AG10803 (cell line): Measurements from ENCODE around the gene SH3TC1.

Source experiments
- DNase-seq: peaks from one replicate; pipeline ENCODE4 v3.0.0; 2010; ENCODE audit warnings: low read depth
- H3K4me3 ChIP-seq: 2 replicates; pipeline ENCODE4 v1.5.1; 2011; ENCODE audit warnings: mild to moderate bottlenecking, low read length, control low read depth
- CTCF ChIP-seq: conservative IDR thresholded peaks from 2 replicates; pipeline ENCODE4 v1.5.1; 2011; ENCODE audit warnings: mild to moderate bottlenecking, low read length, control low read depth, inconsistent platforms

Gene SH3TC1

GRCh38 chr4:8158710-8159536 is 40.2 kb upstream of the SH3TC1 start, which contains the start of gene ABLIM2:
Gene ABLIM2, minus strand, starts transcription at chr4:8158813. Its CDS starts 124 bp downstream, at chr4:8158689.
- peak within 1 kb of the TSS; percentile 93 for H3K4me3 ChIP-seq
- no peak for TF ChIP-seq CTCF
- DNase-seq, result peak; percentile 97

- H3K4me3 ChIP-seq, result peak overlapping the region; percentile 93
- no peak for TF ChIP-seq CTCF
- DNase-seq, result no peak
These were observed 39.4 kb upstream of the SH3TC1 start for GRCh38 chr4:8159537-8160232.

DNA sequence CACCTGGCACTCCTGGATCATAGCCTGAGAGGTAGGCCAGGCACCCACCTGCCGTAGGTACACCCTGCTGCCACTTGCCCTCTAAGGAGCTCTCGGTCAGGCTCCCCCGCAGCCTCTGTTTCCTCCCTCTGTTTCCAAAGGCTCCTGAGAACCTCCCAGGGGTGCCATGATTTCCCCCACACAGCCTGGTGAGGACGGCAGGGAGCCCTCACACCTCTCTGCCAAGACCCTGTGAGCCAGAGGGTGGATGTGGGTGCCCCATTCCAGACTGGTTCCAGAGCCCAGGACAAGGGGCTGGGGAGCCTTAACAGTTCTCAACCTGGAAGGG is 38.9 kb upstream of the SH3TC1 start:
- no peak for TF ChIP-seq CTCF
- no peak overlapping the region for H3K4me3 ChIP-seq
- DNase-seq, result no peak

GRCh38 chr4:8160572-8160971 is 38.5 kb upstream of the SH3TC1 start:
- DNase-seq, result no peak
- no peak for TF ChIP-seq CTCF
- H3K4me3 ChIP-seq, result no peak overlapping the region

GRCh38 chr4:8162625-8163024 is 36.5 kb upstream of the SH3TC1 start:
- DNase-seq, result no peak
- H3K4me3 ChIP-seq, result no peak overlapping the region
- TF ChIP-seq CTCF, result no peak

DNA sequence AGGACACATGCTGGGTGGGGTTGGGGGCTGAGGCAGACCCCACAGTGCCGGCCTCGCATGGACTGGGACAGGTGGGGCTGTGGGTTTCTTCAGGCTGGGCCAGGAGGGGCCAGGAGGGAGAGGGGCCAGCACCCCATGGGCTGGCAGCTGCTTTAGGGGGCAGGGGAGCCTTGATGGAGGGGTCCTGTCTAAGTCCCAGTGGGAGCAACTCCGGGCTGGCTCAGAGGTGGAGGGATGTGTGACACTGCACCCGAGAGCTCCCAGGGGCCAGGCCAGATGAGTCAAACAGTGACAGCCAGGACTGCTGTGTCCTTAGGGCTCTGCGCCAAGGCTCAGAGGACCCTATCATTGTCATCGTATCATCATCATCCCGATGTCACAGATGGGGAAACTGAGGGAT is 36.1 kb upstream of the SH3TC1 start:
- no peak overlapping the region for H3K4me3 ChIP-seq
- no peak for DNase-seq
- TF ChIP-seq CTCF, result no peak
